Stimulated activated naive B cell treated with anti-CD40 and anti-IgM and Interleukin-4, amounts not matched to agents 10 μg/mL and 1 μg/mL and 100 μg/mL, for 72 hours (primary cell): ENCODE measurements around the gene GNPNAT1.
A peak's percentile ranks its signal among the peaks of the same experiment; 100 is the strongest.

ENCODE experiments used
- ATAC-seq, 2 donors: fragments of 150-1000 bp; cut with Tn5 transposase; replicated peaks; 2 replicates each; pipeline ENCODE4 v1.10.0; 2021; ENCODE audit warnings: moderate library complexity in 1 of 2
- DNase-seq: peaks from one replicate; pipeline ENCODE4 v3.0.0; 2021
- H3K27ac Mint-ChIP-seq: one replicate; pipeline ENCODE4 v1.8.0; 2022; ENCODE audit warnings: mild to moderate bottlenecking, mixed read lengths
- H3K27me3 Mint-ChIP-seq, 2 donors: one replicate each; pipeline ENCODE4 v1.8.0; 2022; ENCODE audit warnings: mixed read lengths in 2 of 2
- H3K36me3 Mint-ChIP-seq, 2 donors: one replicate each; pipeline ENCODE4 v1.8.0; 2022; ENCODE audit warnings: mixed read lengths in 2 of 2, mild to moderate bottlenecking in 1 of 2
- H3K4me1 Mint-ChIP-seq, 2 donors: one replicate each; pipeline ENCODE4 v1.8.0; 2022; ENCODE audit warnings: mixed read lengths in 2 of 2, mild to moderate bottlenecking in 1 of 2
- H3K4me3 Mint-ChIP-seq, 2 donors: one replicate each; pipeline ENCODE4 v1.8.0; 2022; ENCODE audit warnings: mild to moderate bottlenecking in 2 of 2, mixed read lengths in 2 of 2, moderate library complexity in 1 of 2
- H3K9me3 Mint-ChIP-seq, 2 donors: one replicate each; pipeline ENCODE4 v1.8.0; 2022; ENCODE audit warnings: mixed read lengths in 2 of 2, mild to moderate bottlenecking in 1 of 2

Gene GNPNAT1

GRCh38 chr14:52802597-52802996 is 11.2 kb upstream of the GNPNAT1 start:
- Mint-ChIP-seq H3K4me3 (no peak overlapping the region), H3K27me3 (no peaks in the 10 kb centered on the region), H3K36me3 (no peaks in the 10 kb centered on the region), H3K9me3 (no peaks in the 10 kb centered on the region), H3K4me1 (peaks cover 5 to 6% of the 10 kb centered on the region in 2 donors), H3K27ac (no peak overlapping the region)
- ATAC-seq: no peak
- DNase-seq: no peak

GRCh38 chr14:52801014-52801712 is 9.8 kb upstream of the GNPNAT1 start:
- Mint-ChIP-seq H3K27me3 (no peaks in the 10 kb centered on the region), H3K4me1 (peaks cover 5 to 6% of the 10 kb centered on the region in 2 donors), H3K9me3 (peaks cover 0 to 1% of the 10 kb centered on the region in 2 donors), H3K27ac (no peak overlapping the region), H3K36me3 (peaks cover 0 to 3% of the 10 kb centered on the region in 2 donors), H3K4me3 (no peak overlapping the region)
- ATAC-seq (peak; percentile 63 to 73), DNase-seq (no peak)

GRCh38 chr14:52798826-52799225 is 7.4 kb upstream of the GNPNAT1 start:
- ATAC-seq (no peak), DNase-seq (no peak)
- Mint-ChIP-seq H3K4me3 (no peak overlapping the region), H3K4me1 (peaks cover 5 to 6% of the 10 kb centered on the region in 2 donors), H3K9me3 (peaks cover 0 to 1% of the 10 kb centered on the region in 2 donors), H3K36me3 (peaks cover 0 to 3% of the 10 kb centered on the region in 2 donors), H3K27me3 (no peaks in the 10 kb centered on the region), H3K27ac (no peak overlapping the region)

- H3K27me3 Mint-ChIP-seq: no peaks in the 10 kb centered on the region
- H3K27ac Mint-ChIP-seq: no peak overlapping the region
- ATAC-seq (no peak), DNase-seq (no peak)
- no peak overlapping the region for H3K4me3 Mint-ChIP-seq
- peaks cover 5 to 6% of the 10 kb centered on the region in 2 donors for H3K4me1 Mint-ChIP-seq
- peaks cover 0 to 3% of the 10 kb centered on the region in 2 donors for H3K36me3 Mint-ChIP-seq
- H3K9me3 Mint-ChIP-seq: peaks cover 0 to 1% of the 10 kb centered on the region in 2 donors
These were observed 6.2 kb upstream of the GNPNAT1 start for GRCh38 chr14:52797653-52798052.

GRCh38 chr14:52793061-52793460 is 1.7 kb upstream of the GNPNAT1 start:
- H3K4me1 Mint-ChIP-seq: peaks cover 12 to 25% of the 10 kb centered on the region in 2 donors
- no peak for DNase-seq
- no peaks in the 10 kb centered on the region for H3K27me3 Mint-ChIP-seq
- ATAC-seq: no peak
- no peak overlapping the region for H3K27ac Mint-ChIP-seq
- H3K36me3 Mint-ChIP-seq: peaks cover 0 to 3% of the 10 kb centered on the region in 2 donors
- peaks cover 0 to 1% of the 10 kb centered on the region in 2 donors for H3K9me3 Mint-ChIP-seq
- H3K4me3 Mint-ChIP-seq: no peak overlapping the region

GRCh38 chr14:52792097-52792415 is 649 bp upstream of the GNPNAT1 start:
- peak overlapping the region; percentile 94 to 95 for H3K4me3 Mint-ChIP-seq
- DNase-seq: no peak
- peak overlapping the region; percentile 61 for H3K27ac Mint-ChIP-seq
- H3K27me3 Mint-ChIP-seq: no peaks in the 10 kb centered on the region
- peaks cover 10 to 25% of the 10 kb centered on the region in 2 donors for H3K4me1 Mint-ChIP-seq
- peaks cover 1 to 3% of the 10 kb centered on the region in 2 donors for H3K36me3 Mint-ChIP-seq
- ATAC-seq: no peak
- peaks cover 0 to 1% of the 10 kb centered on the region in 2 donors for H3K9me3 Mint-ChIP-seq

GRCh38 chr14:52790756-52791222 is 618 bp downstream of the GNPNAT1 start:
- Mint-ChIP-seq H3K36me3 (peaks cover 0 to 2% of the 10 kb centered on the region in 2 donors), H3K27me3 (no peaks in the 10 kb centered on the region), H3K9me3 (no peaks in the 10 kb centered on the region), H3K4me1 (peaks cover 10 to 25% of the 10 kb centered on the region in 2 donors), H3K27ac (peak overlapping the region; percentile 94), H3K4me3 (peak overlapping the region; percentile 93 to 95)
- peak; percentile 15 to 18 for ATAC-seq
- DNase-seq: no peak

- no peak for ATAC-seq
- DNase-seq: no peak
These were observed 1.2 kb downstream of the GNPNAT1 start for GRCh38 chr14:52790011-52790755.

GRCh38 chr14:52789118-52789517 is 2.3 kb downstream of the GNPNAT1 start:
- no peaks in the 10 kb centered on the region for H3K27me3 Mint-ChIP-seq
- peaks cover 10 to 25% of the 10 kb centered on the region in 2 donors for H3K4me1 Mint-ChIP-seq
- no peak overlapping the region for H3K27ac Mint-ChIP-seq
- H3K36me3 Mint-ChIP-seq: peaks cover 0 to 2% of the 10 kb centered on the region in 2 donors
- no peaks in the 10 kb centered on the region for H3K9me3 Mint-ChIP-seq
- H3K4me3 Mint-ChIP-seq: no peak overlapping the region
- no peak for DNase-seq
- no peak for ATAC-seq

More at GRCh38 chr14:52790011-52790755, 1.2 kb downstream of the GNPNAT1 start:
- no peaks in the 10 kb centered on the region for H3K27me3 Mint-ChIP-seq
- peaks cover 10 to 25% of the 10 kb centered on the region in 2 donors for H3K4me1 Mint-ChIP-seq
- no peaks in the 10 kb centered on the region for H3K9me3 Mint-ChIP-seq
- peak overlapping the region; percentile 94 for H3K27ac Mint-ChIP-seq
- peak overlapping the region; percentile 93 to 95 for H3K4me3 Mint-ChIP-seq
- peaks cover 0 to 2% of the 10 kb centered on the region in 2 donors for H3K36me3 Mint-ChIP-seq

GRCh38 chr14:52786887-52787286 is 4.5 kb downstream of the GNPNAT1 start:
- H3K27ac Mint-ChIP-seq: no peak overlapping the region
- ATAC-seq (no peak), DNase-seq (no peak)
- H3K36me3 Mint-ChIP-seq: peaks cover 0 to 2% of the 10 kb centered on the region in 2 donors
- H3K27me3 Mint-ChIP-seq: no peaks in the 10 kb centered on the region
- H3K9me3 Mint-ChIP-seq: no peaks in the 10 kb centered on the region
- H3K4me1 Mint-ChIP-seq: peaks cover 10 to 22% of the 10 kb centered on the region in 2 donors
- H3K4me3 Mint-ChIP-seq: no peak overlapping the region

- no peaks in the 10 kb centered on the region for H3K27me3 Mint-ChIP-seq
- H3K4me1 Mint-ChIP-seq: no peaks in the 10 kb centered on the region
- no peaks in the 10 kb centered on the region for H3K9me3 Mint-ChIP-seq
- H3K36me3 Mint-ChIP-seq: peaks cover 0 to 2% of the 10 kb centered on the region in 2 donors
- ATAC-seq (no peak), DNase-seq (no peak)
- H3K4me3 Mint-ChIP-seq: no peak overlapping the region
- H3K27ac Mint-ChIP-seq: no peak overlapping the region
These were observed 8.2 kb downstream of the GNPNAT1 start for GRCh38 chr14:52783206-52783605.

GRCh38 chr14:52781629-52782028 is 9.8 kb downstream of the GNPNAT1 start:
- H3K27ac Mint-ChIP-seq: no peak overlapping the region

GRCh38 chr14:52780893-52781292 is 10.5 kb downstream of the GNPNAT1 start:
- H3K9me3 Mint-ChIP-seq: no peaks in the 10 kb centered on the region
- no peaks in the 10 kb centered on the region for H3K4me1 Mint-ChIP-seq
- peaks cover 0 to 2% of the 10 kb centered on the region in 2 donors for H3K36me3 Mint-ChIP-seq
- DNase-seq (no peak), ATAC-seq (no peak)
- H3K27me3 Mint-ChIP-seq: no peaks in the 10 kb centered on the region
- no peak overlapping the region for H3K4me3 Mint-ChIP-seq
- no peak overlapping the region for H3K27ac Mint-ChIP-seq

More at GRCh38 chr14:52781629-52782028, 9.8 kb downstream of the GNPNAT1 start:
- H3K4me1 Mint-ChIP-seq: no peaks in the 10 kb centered on the region
- ATAC-seq (no peak), DNase-seq (no peak)
- H3K27me3 Mint-ChIP-seq: no peaks in the 10 kb centered on the region
- H3K4me3 Mint-ChIP-seq: no peak overlapping the region
- no peaks in the 10 kb centered on the region for H3K9me3 Mint-ChIP-seq
- H3K36me3 Mint-ChIP-seq: peaks cover 0 to 2% of the 10 kb centered on the region in 2 donors

- Mint-ChIP-seq H3K9me3 (no peaks in the 10 kb centered on the region), H3K36me3 (peaks cover 9 to 14% of the 10 kb centered on the region in 2 donors), H3K27me3 (no peaks in the 10 kb centered on the region), H3K4me3 (no peak overlapping the region), H3K27ac (no peak overlapping the region), H3K4me1 (no peaks in the 10 kb centered on the region)
- DNase-seq (no peak), ATAC-seq (no peak)
These were observed 12.7 kb downstream of the GNPNAT1 start for GRCh38 chr14:52778702-52779101.

GRCh38 chr14:52776816-52777215 is 14.6 kb downstream of the GNPNAT1 start:
- H3K4me3 Mint-ChIP-seq: no peak overlapping the region
- no peaks in the 10 kb centered on the region for H3K9me3 Mint-ChIP-seq
- peaks cover 17 to 20% of the 10 kb centered on the region in 2 donors for H3K36me3 Mint-ChIP-seq
- no peaks in the 10 kb centered on the region for H3K4me1 Mint-ChIP-seq
- H3K27me3 Mint-ChIP-seq: no peaks in the 10 kb centered on the region
- DNase-seq (no peak), ATAC-seq (no peak)
- no peak overlapping the region for H3K27ac Mint-ChIP-seq
